ENCODE data around the gene C22orf15. TPM values are rescaled to one million over a fixed set of nuclear protein-coding genes. Genes with fewer than 3 reads are reported as not detected.

C22orf15 gene
- total RNA-seq, 2 experiments from 2014 or later = 0.99 to 1.3 TPM

DNA sequence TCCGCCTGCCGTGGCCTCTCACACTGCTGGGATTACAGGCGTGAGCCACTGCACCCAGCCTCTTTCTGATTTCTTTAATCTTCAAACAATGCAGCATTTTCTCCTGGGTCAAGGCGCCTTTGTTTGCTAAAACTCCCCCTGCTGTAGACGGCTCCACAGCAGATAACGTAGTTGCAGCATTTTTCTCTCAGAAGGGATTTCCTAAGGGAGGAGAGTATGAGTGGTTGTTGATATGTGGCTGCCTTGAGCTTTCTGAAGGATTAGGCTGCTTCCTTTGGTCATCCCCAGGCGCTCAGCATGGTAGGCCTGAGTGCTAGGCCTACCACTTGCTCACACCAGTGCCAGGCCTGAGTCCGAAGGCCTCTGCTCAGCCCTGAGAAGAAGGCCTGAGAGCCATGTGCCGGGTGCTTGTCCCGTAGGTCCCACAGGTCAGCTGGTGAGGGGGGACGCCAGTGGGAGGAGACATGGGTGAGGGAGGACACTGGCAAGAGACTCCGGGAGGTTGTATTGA, 42.0 kb downstream of the C22orf15 start:
- Mint-ChIP-seq H3K9me3 (no peaks in the 10 kb centered on the region), H3K4me1 (peaks cover 1% of the 10 kb centered on the region), H3K4me3 (no peak overlapping the region), H3K36me3 (ENCODE audit: low read depth) (peaks cover 45% of the 10 kb centered on the region), H3K27me3 (no peaks in the 10 kb centered on the region), H3K27ac (no peak overlapping the region)
- ChIA-PET CTCF (interaction anchor here (0.6 to 1.3 kb wide), 2 partner anchors 38 to 63 kb away, joined by 3 to 4 read pairs; no protein-coding TSS in a partner anchor), POLR2A (no interaction called here)
- DNase-seq = no peak

DNA sequence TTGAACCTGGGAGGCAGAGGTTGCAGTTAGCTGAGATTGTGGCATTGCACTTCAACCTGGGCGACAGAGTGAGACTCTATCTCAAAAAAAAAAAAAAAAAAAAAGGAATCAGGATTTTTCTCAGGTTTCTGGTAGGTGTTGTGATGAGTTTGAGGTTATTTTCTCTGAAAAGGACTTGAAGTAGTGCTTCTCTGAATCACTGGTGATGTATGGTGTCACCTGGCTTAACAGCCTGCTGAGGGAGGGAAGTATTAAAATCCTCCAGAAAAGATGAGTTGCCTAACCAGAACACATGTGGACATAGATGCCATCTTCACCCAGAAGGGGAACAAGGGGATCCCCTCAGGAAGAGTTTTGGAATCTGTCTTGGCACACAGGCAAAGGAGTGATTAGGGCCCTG, 44.0 kb downstream of the C22orf15 start:
- CTCF ChIA-PET = no interaction called here
- no peak for DNase-seq
- Mint-ChIP-seq H3K9me3 (no peaks in the 10 kb centered on the region), H3K4me1 (peaks cover 1% of the 10 kb centered on the region), H3K36me3 (ENCODE audit: low read depth) (peaks cover 36% of the 10 kb centered on the region), H3K27me3 (no peaks in the 10 kb centered on the region), H3K4me3 (no peak overlapping the region), H3K27ac (no peak overlapping the region)
- POLR2A ChIA-PET = no interaction called here

DNA sequence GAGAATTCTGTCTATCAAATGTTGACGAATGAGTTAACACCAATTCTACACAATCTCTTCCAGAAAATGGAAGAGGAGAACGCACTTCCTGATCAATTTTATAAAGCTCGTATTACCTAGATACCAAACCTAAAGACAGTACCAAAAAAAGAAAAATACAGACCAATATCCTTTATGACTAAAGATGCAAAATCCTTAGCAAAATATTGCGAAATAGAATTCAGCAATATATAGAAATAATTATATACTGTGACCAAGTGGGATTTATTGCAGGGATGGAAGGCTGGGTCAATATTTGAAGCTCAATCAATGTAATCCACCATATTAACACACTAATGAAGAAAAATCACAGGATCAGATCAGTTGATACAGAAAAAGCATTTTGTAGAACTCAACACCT, 49.6 kb downstream of the C22orf15 start:
- H3K9me3 Mint-ChIP-seq = no peaks in the 10 kb centered on the region
- peaks cover 28% of the 10 kb centered on the region for H3K36me3 Mint-ChIP-seq (ENCODE audit: low read depth)
- H3K4me1 Mint-ChIP-seq = peaks cover 5% of the 10 kb centered on the region
- ChIA-PET POLR2A (no interaction called here), CTCF (interaction anchor here (0.6 to 2.1 kb wide), 4 partner anchors 10 to 16 kb away, joined by 3 to 13 read pairs (median 4); no protein-coding TSS in a partner anchor)
- DNase-seq = no peak
- no peak overlapping the region for H3K27ac Mint-ChIP-seq
- no peak overlapping the region for H3K4me3 Mint-ChIP-seq
- H3K27me3 Mint-ChIP-seq = no peaks in the 10 kb centered on the region

Other genes with a start within 250 kb of the C22orf15 start
- gene IGLL1, start 182.7 kb upstream of the C22orf15 start, total RNA-seq = not detected
- gene DRICH1, start 130.7 kb upstream of the C22orf15 start, total RNA-seq = 1 to 10 TPM; 1.2 to 1.8 TPM
- 10 to 100 TPM; 29.1 to 30.1 TPM for gene RGL4, start 72.0 kb upstream of the C22orf15 start, total RNA-seq
- 1 to 10 TPM; 1.9 to 2.0 TPM for gene ZNF70, start 11.9 kb upstream of the C22orf15 start, total RNA-seq
- gene VPREB3, start 8.6 kb upstream of the C22orf15 start, total RNA-seq = not detected
- gene CHCHD10, start 5.0 kb downstream of the C22orf15 start, total RNA-seq = 10 to 100 TPM; 44.6 to 55.4 TPM
- gene MMP11, start 9.9 kb downstream of the C22orf15 start, total RNA-seq = under 1 TPM; 0.27 to 0.50 TPM
- 10 to 100 TPM; 91.4 to 92.6 TPM for gene SMARCB1, start 24.0 kb downstream of the C22orf15 start, total RNA-seq
- gene DERL3, start 76.0 kb downstream of the C22orf15 start, total RNA-seq = 1 to 10 TPM; 9.0 to 9.9 TPM
- 1 to 10 TPM; 7.8 to 8.8 TPM for gene SLC2A11, start 94.9 kb downstream of the C22orf15 start, total RNA-seq
- 100 to 1,000 TPM; 716 to 730 TPM for gene MIF, start 131.4 kb downstream of the C22orf15 start, total RNA-seq
- not detected for gene GSTT2B, start 198.2 kb downstream of the C22orf15 start, total RNA-seq
- 1 to 10 TPM; 3.3 to 3.4 TPM for gene DDTL, start 203.9 kb downstream of the C22orf15 start, total RNA-seq
- gene DDT, start 211.5 kb downstream of the C22orf15 start, total RNA-seq = 100 to 1,000 TPM; 117 to 129 TPM
- not detected for gene GSTT2, start 217.1 kb downstream of the C22orf15 start, total RNA-seq
- gene GSTT4, start 242.5 kb downstream of the C22orf15 start, total RNA-seq = not detected
- 100 to 1,000 TPM; 112 to 124 TPM for gene CABIN1, start 248.3 kb downstream of the C22orf15 start, total RNA-seq